HG03095 (cell line): Measurements from ENCODE around the gene SURF6.
"Not testable (repeated sequence)": the region's sequence is repeated elsewhere in the genome, so short reads cannot be mapped to it uniquely, and the experiment has no call there.

ENCODE experiments used
- ATAC-seq: cut with Tn5 transposase; IDR thresholded peaks from one replicate; pipeline ENCODE4 v1.9.1; 2021; ENCODE audit warnings: moderate library complexity; ENCODE audit not compliant: unreplicated experiment

Gene SURF6

DNA sequence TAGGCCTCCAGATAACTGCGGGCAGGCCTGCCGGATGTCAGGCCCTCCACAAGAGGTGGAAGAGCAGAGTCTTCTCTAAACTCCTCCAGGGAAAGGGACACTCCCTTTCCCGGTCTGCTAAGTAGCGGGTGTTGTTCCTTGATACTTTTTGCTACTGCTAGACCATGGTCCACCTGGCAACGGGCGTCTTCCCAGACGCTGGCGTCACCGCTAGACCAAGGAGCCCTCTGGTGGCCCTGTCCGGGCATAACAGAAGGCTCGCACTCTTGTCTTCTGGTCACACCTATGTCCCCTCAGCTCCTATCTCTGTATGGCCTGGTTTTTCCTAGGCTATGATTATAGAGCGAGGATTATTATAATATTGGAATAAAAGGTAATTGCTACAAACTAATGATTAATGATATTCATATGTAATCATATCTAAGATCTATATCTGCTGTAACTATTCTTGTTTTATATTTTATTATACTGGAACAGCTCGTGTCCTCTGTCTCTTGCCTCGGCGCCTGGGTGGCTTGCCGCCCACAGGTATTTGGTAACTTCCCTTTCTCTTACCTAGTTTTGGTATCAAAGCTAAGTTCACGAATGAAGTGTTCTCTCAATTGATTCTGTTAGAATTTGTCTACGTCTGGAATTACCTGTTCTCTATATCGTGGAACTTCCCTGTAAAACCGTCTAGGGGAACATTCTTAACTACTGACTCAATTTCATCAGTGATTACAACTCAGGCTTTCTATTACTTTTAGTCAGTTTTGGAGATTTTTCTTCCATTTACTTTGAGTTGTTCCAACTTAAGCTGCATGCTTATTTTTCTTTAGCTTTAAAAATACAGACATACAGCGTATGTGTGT lies 6.5 kb downstream of the SURF6 start:
- not testable (repeated sequence) for ATAC-seq

DNA sequence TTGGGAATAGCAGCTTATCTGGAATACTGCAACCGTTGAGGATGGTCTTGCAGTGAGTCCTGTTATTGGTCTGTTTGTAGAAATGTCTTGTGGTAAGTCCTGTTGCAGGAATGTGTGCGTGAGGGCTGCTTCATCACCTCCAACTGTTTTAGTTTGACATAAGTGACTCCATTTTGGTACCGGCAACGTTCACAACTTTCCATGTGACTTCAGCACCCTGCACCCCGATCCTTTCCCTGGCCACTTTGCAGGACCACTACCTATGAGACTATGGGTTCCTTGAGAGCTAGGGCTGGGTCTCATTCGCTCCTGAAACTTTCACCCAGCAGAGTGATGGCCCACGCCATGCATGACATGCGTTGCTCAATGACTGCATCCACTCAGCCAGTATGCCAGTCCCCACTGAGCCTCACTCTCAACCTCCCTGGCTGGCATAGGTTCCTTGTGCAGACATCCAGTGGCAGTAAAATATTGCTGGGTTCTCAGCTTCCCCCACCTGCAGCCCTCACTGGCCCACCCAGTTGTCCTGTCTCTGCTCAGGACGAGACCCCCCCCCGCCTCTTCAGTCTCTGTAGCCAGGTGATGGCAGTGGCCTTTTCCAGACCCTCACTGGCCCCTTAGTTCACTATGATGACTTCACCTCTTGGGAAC lies 8.0 kb downstream of the SURF6 start:
- no peak for ATAC-seq

DNA sequence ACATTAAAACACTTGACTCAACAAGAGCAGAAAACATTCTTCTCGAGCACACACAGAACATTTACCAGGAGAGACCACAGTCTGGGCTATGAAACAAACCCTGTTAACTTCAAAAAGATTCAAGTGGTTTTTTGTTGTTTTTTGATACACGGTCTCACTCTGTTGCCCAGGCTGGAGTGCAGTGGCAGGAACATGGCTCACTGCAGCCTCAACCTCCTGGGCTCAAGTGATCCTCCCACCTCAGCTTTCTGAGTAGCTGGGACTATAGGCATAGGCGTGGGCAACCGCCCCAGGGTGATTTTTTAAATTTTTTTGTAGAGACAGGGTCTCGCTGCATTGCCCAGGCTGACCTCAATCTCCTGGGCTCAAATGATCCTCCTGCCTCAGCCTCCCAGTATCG lies 9.0 kb downstream of the SURF6 start:
- not testable (repeated sequence) for ATAC-seq

DNA sequence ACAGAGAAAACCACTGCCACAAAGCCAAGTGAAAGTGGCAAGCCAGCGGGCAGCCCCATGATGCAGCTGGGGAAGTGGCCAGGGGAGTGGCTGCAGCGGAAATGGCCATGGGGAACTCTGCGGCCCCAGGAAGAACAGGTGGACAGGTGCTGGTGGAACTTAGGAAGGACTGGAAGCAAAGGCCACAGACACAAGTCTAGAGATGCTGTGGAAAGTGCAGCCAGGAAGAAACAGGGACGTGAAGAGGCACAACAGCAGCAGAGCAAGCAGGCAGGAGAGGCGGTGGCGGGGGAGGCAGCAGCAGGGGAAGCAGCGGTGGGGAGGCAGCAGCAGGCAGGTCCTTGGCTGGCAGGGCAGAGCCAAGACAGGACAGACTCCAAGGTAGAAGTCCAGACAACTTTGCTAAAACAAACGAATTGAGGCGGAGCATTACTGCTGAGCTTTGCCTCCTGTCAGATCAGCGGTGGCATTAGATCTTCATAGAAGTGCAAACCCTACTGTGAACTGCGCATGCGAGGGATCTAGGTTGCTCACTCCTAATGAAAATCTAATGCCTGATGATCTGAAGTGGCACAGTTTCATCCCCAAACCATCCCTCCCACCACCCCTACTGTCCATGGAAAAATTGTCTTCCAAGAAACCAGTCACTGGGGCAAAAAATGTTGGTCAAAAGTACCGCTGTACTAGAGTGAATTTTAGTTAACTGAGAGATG lies 11.8 kb downstream of the SURF6 start:
- no peak for ATAC-seq

DNA sequence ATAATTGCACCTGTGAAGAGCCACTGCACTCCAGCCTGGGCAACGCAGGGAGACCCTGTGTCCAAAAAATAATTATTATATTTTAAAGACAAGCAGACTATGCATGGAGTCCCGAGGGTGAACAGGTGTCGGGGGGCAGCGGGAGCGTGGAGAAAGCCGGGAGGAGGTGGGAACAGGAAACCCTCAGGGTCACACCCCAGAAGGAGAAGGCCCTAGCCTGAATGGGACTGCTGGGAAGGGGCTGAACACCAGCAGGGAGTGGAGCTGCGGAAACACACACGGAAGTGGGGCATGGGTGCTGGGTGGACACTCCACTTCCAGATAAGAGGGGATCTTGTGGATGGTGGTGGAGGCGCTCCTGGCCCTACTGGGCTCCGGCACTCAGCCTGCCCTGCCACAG lies 12.8 kb downstream of the SURF6 start:
- no peak for ATAC-seq

DNA sequence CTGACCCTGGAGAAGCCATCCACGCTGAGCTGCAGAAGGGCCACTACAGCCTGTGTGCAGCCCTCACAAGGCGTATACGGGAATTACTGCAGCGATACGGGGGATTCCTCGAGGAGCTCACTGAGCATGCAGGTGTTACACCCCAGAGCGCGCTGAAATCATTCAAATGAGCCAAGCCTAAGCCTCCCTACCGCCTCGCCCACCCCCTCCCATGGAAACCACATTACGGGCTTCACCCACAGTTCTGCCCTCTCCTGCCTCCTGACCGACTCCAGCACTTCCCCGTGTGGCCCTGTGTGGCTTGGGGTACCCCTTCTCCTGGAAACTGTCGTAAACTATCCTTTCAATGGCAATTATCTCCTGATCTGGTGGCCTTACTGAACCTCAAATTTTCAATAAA lies 13.3 kb downstream of the SURF6 start:
- ATAC-seq = no peak

DNA sequence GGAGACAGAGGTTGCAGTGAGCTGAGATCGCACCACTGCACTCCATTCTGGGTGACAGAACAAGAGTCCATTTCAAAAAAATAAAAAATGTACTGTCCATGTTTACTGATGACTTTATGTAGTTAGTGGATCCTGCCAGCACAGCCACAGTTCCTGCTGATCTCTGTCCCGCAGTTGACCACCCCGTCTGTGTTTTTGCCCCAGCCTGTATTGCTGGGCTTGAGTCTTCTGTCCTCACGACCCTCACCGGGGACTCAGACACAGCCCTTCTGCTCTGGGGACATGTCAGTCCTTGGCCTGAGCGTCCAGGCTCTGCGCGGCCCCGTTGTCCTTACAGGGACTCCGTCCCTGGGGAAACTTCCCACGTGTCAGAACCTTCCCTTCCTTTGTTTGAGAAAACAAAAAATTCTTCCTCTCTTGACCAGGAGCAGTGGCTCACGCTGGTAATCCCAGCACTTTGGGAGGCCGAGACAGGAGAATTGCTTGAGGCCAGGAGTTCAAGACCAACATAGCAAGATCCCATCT lies 14.5 kb downstream of the SURF6 start:
- ATAC-seq = no peak

DNA sequence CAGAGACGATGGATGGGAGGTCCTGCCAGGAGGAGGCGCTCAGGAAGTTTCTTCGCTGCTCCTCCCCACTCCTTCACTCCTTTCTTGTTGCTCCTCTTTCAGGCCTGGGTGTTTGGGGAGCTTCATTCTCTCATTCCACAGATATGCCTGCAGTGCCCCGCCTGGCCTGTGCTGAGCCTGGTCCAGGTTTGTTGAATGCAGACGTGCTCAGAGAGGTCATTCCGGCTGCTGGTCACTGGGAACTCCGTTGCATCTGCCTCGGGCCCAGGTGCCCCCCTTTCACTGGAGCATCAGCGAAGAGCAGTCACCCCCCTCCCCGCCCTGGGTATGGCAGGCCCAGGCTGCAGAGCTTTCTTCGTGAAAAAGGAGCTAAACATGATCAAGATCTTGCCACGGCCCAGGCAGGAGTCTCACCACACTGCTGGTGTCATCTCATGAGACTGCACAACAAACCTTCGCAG lies 15.5 kb downstream of the SURF6 start:
- no peak for ATAC-seq

DNA sequence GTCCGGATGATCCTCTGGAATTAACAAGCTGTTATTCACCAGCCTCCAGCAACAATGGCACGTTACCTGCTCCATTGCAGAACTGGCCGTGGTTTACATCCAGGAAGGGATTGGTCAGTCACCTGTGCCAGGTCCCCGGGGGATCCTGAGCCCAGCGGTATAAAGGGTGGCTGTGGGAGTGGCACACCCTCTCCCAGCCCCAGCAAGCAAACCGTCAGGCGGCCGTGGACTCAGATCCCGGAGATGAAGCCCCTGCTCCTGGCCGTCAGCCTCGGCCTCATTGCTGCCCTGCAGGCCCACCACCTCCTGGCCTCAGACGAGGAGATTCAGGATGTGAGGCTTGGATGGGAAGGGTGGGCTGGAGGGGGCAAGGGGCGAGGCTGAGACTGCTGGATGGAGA lies 18.4 kb downstream of the SURF6 start:
- ATAC-seq = not testable (repeated sequence)

DNA sequence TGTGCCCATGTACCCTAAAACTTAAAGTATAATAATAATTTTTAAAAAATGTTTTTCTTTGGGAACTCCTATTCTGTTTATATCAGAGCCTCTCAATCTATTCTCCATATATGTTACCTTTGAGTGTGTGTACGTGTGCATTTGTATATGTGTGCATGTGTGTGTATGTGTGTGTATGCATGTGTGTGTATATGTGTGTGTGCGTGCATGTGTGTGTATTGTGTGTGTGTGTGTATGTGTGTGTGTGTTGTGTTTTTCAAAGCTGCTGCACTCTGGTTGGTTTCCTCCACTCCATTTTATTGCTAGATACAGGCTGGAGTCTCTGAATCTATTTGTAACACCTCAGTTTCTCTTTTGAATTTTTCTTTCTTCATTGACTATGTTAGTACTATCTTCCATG lies 20.0 kb downstream of the SURF6 start:
- no peak for ATAC-seq

DNA sequence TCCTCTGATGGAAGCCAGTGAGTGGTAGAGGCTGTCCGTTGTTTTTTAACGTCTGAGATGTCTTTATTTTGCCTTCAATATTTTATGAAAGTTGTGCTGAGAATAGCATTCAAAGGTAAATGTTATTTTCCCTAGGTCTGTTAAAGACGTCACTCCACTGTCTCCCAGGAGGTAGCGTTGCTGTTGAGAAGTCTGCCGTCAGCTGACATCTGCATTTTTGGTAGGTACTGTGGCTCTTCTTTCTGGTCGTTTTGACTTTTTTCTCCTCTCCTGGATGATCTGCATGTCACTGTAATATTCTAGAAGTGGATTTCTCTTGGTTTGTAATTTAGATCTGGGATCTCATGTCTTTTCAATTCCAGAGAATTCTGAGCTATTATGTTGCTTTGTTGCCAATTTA lies 26.4 kb downstream of the SURF6 start:
- no peak for ATAC-seq

DNA sequence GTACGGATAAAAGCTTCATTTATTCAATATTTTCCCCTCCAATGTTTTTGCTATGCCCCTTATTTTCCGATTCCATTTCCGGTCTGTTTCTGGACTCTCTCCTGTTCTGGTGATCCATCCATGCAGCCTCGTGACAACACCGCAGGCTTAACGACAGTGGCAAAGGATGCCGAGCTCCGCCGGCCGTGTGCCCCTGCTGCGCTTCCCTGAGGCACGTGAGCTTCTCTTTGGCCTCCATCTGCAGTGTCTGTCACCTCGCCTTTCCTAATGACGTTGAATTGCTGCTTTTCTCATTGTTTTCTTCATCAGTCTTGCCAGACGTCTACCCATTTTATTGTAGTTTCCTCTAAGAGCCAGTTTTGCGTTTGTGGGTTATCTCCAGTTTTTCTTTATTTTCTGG lies 28.7 kb downstream of the SURF6 start:
- ATAC-seq = no peak

DNA sequence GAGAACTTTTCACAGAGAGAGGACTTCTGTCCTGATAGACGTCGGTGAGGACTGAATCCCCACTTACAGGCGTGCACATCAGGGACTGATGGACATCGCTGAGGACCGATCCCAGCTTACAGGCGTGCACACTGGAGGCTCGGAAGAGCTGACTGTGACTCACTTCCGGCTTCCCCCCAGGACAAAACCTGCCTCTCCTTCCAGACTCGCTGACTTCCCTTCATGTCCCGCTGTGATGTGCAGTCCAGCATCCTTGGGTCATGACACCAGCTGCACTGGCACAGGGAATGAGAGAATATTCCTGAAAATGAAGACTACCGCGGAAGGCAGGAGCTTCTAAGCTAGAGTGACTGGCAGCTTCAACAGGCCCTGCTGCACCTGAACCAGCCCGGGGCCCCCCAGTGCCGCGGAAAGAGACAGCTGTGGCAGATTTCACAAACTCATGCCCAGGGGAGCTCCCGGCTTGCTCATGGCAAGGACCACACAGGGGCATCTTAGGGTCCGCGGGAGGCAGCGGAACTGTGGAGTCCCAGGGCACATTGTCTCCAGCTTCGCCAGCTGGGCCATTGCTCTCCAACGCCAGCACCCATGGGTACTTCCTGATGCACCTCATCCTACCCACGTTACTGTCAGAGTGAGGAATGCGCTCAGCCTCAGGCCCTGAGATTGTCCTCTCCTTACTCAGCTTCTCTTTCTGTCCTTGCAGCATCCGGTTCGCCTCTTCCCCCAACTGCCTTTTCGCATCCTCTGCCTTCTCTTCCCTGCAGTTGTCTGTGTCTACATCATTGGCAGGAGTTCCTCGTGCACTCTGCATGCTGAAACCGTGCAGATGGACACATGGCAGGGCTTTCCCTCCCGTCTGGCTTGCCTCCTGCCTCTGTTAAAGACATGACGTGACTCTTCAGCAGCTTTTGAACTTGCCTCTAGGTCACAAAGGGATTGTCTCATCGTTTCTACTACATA lies 29.5 kb downstream of the SURF6 start:
- ATAC-seq = no peak

DNA sequence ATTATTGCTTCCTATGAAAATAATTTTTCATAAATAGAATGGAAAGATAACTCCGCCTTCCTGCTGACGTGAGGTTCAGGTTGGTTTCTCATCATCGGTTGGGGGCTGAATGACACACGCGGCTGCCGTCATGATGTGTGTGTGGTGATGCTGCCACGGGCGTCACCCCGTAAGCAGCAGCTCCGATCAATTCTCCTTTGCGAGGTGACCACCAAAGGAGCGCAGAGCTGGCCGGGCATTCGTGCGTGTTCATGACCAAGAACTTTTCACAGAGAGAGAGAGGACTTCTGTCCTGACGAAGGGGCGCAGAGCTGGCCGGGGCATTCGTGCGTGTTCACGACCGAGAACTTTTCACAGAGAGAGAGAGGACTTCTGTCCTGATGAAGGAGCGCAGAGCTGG lies 30.3 kb downstream of the SURF6 start:
- no peak for ATAC-seq

DNA sequence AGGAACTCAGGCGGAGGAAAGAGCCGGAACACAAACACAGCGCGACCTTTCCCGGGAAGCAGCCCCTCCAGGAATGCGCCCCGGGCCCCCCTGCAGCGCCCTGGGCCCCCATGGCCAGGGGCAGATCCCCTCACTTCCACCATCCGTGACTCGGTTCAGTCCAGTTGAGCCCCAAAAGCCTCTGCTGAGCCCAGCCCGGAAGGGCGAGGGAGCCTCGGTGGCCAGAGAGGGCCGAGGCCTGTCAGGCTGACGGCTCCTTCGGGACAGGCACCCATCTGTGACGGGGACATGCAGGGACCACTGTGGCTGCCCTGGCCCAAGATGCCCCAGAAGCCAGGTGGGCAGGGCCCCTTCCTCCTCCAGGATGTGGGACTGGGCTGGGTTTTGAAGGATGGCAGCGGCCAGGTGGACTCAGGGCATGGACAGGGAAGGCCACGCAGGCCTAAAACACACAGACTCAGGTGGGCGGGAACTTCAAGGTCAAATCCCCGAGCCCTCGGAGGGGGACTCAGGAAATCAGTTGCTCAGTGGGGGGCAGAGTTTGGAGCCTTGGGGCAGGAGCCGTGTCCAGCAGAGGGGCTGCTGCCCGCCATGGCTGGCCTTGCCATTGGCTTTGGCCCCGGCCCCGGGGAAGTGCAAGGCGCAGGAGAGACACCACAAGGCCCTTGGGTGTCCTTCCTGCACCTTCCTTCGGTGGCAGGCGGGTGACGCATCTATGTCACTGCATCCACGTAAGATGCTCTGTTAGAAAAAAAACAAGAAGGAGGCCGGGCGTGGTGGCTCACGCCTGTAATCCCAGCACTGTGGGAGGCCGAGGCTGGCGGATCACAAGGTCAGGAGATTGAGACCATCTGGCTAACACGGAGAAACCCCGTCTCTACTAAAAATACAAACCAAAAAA lies 31.3 kb downstream of the SURF6 start:
- no peak for ATAC-seq

DNA sequence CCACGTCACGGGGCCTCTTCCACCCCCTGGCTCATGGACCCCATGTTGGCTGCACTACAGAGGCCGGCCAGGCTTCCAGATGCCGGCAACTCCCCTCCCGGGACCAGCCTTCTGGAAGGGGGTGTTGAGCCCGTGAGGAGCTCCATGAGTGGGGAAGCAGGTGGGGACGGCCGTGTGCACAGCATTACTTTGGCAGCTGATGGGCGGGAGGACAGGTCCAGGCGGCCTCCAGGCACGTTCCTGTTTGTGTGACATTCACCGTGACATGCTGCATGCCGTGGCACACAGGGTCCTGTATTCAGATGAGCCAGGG lies 31.9 kb downstream of the SURF6 start:
- ATAC-seq = no peak

DNA sequence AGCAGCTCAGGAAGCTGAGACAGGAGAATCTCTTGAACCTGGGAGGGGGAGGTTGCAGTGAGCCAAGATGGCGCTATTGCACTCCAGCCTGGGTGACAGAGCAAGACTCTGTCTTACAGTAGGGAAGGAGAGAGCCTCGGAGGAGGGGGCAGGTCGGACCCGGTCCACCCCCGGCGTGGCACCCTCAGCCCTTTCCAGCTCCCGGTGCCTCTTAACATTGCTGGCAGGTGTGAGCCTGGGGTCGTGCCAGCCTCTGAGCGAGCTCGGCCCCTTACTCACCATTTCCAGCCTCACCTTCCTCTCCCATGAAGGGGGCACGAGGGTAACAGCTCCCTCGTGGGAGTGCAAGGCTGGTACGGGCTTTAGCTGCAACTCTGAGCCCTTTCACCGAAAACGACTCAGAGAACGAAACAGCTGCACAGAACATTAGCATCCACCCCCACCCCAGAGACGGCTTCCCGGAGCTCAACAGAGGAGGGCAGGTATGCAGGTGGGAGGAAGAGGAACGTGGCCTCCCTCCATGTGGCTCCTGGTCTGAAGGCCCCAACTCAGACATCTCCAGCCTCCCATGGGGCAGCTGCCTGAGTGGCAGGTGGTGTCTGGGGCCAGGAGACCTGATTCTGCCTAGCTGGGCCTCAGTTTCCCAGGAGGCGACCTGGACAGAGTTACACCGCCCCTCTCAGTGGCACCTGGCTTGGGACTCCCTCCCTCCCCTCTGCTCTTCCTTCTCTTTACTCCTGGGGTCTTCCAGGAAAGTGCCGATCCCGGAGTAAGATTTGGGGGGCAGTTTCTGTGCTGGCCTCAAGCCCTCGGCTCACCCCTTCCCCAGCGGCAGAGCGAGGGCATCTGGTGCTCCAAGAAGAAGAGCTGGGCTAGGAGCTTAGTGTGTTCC lies 32.5 kb downstream of the SURF6 start:
- no peak for ATAC-seq
